Esophagus squamous epithelium (tissue), 4 donors: Measurements from ENCODE around the gene DTNA.

Experiments
- POLR2A ChIP-seq, 4 donors: fragments of 450-650 bp; IDR thresholded peaks; one replicate each; pipeline ENCODE4 v1.6.1; 2017; ENCODE audit warnings: antibody characterized with exemption in 4 of 4, mild to moderate bottlenecking in 4 of 4, moderate library complexity in 3 of 4
- TF ChIP-seq, protein P1 (sequence below), 6 experiments: fragments of 450-650 bp in 4 of 6; fragments of 200-600 bp in 2 of 6; sonication (generic) in 2 of 6; IDR thresholded peaks; one replicate each; pipeline ENCODE4 v1.5.1; 2016 to 2019; ENCODE audit warnings: antibody characterized with exemption in 6 of 6, mild to moderate bottlenecking in 4 of 6, moderate library complexity in 4 of 6

DNA sequence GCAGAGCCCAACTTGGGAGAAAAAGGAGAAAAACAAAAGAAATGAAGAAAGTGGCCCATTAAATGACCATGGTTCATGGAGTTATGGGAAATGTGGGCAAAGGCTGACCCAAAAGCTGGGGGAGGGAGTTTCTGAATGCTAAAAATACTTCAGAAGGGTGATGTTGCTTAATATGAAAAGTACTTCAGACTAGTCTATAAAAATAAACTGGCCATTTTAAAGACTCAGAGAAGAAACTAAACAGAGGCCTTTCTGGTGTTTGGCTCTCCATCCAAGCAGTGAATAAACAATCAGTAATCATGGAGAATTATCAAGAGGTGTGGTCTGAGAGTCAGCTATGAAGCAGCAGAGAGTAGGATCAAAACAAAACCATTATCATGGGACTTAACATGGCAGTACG, 170.3 kb downstream of the DTNA start:
- TF ChIP-seq POLR2A (IDR thresholded peaks at IDR 0.05): no peak
- TF ChIP-seq, protein P1, sequence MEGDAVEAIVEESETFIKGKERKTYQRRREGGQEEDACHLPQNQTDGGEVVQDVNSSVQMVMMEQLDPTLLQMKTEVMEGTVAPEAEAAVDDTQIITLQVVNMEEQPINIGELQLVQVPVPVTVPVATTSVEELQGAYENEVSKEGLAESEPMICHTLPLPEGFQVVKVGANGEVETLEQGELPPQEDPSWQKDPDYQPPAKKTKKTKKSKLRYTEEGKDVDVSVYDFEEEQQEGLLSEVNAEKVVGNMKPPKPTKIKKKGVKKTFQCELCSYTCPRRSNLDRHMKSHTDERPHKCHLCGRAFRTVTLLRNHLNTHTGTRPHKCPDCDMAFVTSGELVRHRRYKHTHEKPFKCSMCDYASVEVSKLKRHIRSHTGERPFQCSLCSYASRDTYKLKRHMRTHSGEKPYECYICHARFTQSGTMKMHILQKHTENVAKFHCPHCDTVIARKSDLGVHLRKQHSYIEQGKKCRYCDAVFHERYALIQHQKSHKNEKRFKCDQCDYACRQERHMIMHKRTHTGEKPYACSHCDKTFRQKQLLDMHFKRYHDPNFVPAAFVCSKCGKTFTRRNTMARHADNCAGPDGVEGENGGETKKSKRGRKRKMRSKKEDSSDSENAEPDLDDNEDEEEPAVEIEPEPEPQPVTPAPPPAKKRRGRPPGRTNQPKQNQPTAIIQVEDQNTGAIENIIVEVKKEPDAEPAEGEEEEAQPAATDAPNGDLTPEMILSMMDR (IDR thresholded peaks at IDR 0.05): no peak
